ENCODE data around the gene XK. TPM values are rescaled to one million over a fixed set of nuclear protein-coding genes. Genes with fewer than 3 reads are reported as not detected.

XK gene
- total and polyA plus RNA-seq, 9 of the 15 experiments (the other 6 are each of a cell fraction or from before 2014, with no cell fraction given) = 4.0 to 21.6 (median 11.6) TPM

- no peak for TF ChIP-seq STAT6 (CRISPR knock-in tag; IDR thresholded peaks at IDR 0.05)
- TF ChIP-seq U2AF2 (optimal IDR thresholded peaks at IDR 0.05; ENCODE audit: low read depth, low read length) = no peak
- TF ChIP-seq POLR2A (conservative IDR thresholded peaks at IDR 0.05) = no peak
- no peak for TF ChIP-seq MAFK (IDR thresholded peaks at IDR 0.05; ENCODE audit: low read length)
- no peak for TF ChIP-seq EZH2 (IDR thresholded peaks at IDR 0.05; ENCODE audit: borderline replicate concordance, low read depth, low read length)
- no peak for TF ChIP-seq ELF1 (tag; IDR thresholded peaks at IDR 0.05)
- no peak for TF ChIP-seq ZNF75A (CRISPR knock-in tag; IDR thresholded peaks at IDR 0.05)
- no peak for TF ChIP-seq TGIF2 (CRISPR knock-in tag; IDR thresholded peaks at IDR 0.05)
- no peak for TF ChIP-seq MTA1 (IDR thresholded peaks at IDR 0.05; ENCODE audit: borderline replicate concordance)
Observed at GRCh38 chrX:37776283-37776986, 90.8 kb downstream of the XK start (continued).

GRCh38 chrX:37776987-37777325 is 91.4 kb downstream of the XK start:
- no peak overlapping the region for H3K9ac ChIP-seq (ENCODE audit: insufficient read depth in 1 of 2, low read depth in 2 of 2, low read length in 2 of 2)
- no peak for FAIRE-seq
- no peaks in the 10 kb centered on the region for H3K9me1 ChIP-seq (ENCODE audit: control insufficient read depth, insufficient read depth, low read length)
- no peak for ATAC-seq
- no peaks in the 10 kb centered on the region for H4K20me1 ChIP-seq (replicated peaks; ENCODE audit: control insufficient read depth, insufficient read depth, low read length)
- peaks cover 0 to 5% of the 10 kb centered on the region in 2 experiments; a peak in 2 of 5 replicates for H3K4me1 ChIP-seq (replicated peaks in 1 of 2; ENCODE audit: control insufficient read depth in 2 of 2, insufficient read depth in 2 of 2, low read length in 2 of 2)
- TF ChIP-seq HLTF (IDR thresholded peaks at IDR 0.05) (no peak), THAP12 (CRISPR knock-in tag; IDR thresholded peaks at IDR 0.05) (no peak), MCM7 (IDR thresholded peaks at IDR 0.05) (no peak)
- H3K4me3 ChIP-seq = no peak overlapping the region
- H3K9me3 ChIP-seq (replicated peaks; ENCODE audit: control insufficient read depth, insufficient read depth, low read depth, low read length) = no peaks in the 10 kb centered on the region
- H3K27me3 ChIP-seq (ENCODE audit: control insufficient read depth in 2 of 2, insufficient read depth in 2 of 2, low read length in 2 of 2) = no peaks in the 10 kb centered on the region
- BruUV-seq (replicated peaks) = no TSS peak
- POLR2A ChIA-PET = interaction anchor here (0.9 kb wide), 1 partner anchor 8 kb away, joined by 3 read pairs; no protein-coding TSS in a partner anchor
- CTCF ChIA-PET (ENCODE audit: low intra/inter-chr PET ratio) = no interaction called here
- no peak overlapping the region for H3K27ac ChIP-seq (ENCODE audit: extremely low read depth, low read depth, low read length)
- in situ Hi-C loops (cut with MboI) (no loop called here), intact Hi-C loops (cut with micrococcal nuclease) (no loop called here)
- no peak overlapping the region for H2AFZ ChIP-seq (ENCODE audit: low read depth, low read length)
- H3K4me2 ChIP-seq (ENCODE audit: insufficient read depth, low read length) = no peak overlapping the region
- no peaks in the 10 kb centered on the region for H3K36me3 ChIP-seq (ENCODE audit: control insufficient read depth, insufficient read depth, low read length)
- DNase-seq (ENCODE audit: extremely low read depth in 1 of 4, low spot score in 3 of 4) = no peak
- 10% methylated on average over 2 of the region's 2 CpGs for WGBS (ENCODE audit: insufficient coverage, low coverage, missing lambda C conversion rate)
- H3K79me2 ChIP-seq (ENCODE audit: control insufficient read depth, insufficient read depth, low read length) = no peaks in the 10 kb centered on the region

Data from K562 (cell line).